ENCODE results near the gene GHDC. TPM values are rescaled to one million over a fixed set of nuclear protein-coding genes. Genes with fewer than 3 reads are reported as not detected.
"Not testable (repeated sequence)": the region's sequence is repeated elsewhere in the genome, so short reads cannot be mapped to it uniquely, and the experiment has no call there.

Gene GHDC
- total RNA-seq, 1 donor from 2014 or later, result 5.3 TPM

DNA sequence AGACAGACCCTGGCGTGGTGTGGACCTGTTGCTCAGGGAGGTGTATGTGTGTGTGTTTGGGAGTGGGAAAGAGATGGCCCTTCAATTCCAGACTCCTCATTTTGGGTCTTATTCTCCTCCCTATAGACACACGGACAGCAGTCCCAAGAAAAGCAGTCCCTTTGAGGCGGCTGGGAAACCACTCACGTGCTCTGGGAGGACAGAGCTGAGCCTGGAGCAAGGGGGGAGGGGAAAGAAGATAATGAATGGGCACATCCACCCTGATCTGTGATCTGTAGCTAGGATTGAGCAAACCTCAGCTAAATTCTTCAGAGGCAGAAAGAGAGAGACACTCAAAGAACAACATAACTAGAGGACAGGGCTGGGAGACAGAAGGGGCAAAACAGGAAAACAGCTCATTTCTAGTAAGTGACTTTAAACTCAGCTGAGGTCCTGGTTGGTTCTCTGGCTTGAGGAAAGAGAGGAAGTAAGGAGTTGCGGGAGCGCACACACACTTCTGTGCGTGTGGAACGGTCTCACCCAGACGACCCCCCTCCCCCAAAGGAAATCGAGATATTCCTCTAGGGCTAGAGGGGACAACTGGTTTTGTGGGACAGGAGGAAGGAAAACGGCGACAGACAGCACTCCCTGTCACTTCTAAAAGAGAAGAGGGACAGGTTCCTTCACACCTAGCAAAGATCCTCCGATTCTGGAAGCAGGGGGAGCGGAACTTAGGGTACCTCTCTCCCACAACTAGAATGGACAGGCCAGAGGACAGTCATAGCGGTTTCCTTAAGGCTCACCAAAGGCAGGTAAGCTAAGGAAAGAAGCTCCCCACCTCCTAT lies 40.2 kb downstream of the GHDC start:
- H3K27ac Mint-ChIP-seq (ENCODE audit: unreplicated experiment), result peak overlapping the region; percentile 90
- peaks cover 2% of the 10 kb centered on the region for H3K27me3 Mint-ChIP-seq (ENCODE audit: unreplicated experiment)
- TF ChIP-seq CTCF (IDR thresholded peaks at IDR 0.05; ENCODE audit: partially characterized antibody, unreplicated experiment), result no peak
- no peaks in the 10 kb centered on the region for H3K36me3 Mint-ChIP-seq (ENCODE audit: unreplicated experiment)
- DNase-seq, result no peak
- peaks cover 8% of the 10 kb centered on the region for H3K4me1 Mint-ChIP-seq (ENCODE audit: low read depth, unreplicated experiment)
- H3K4me3 Mint-ChIP-seq (ENCODE audit: unreplicated experiment), result peak overlapping the region; percentile 99
- peaks cover 4% of the 10 kb centered on the region for H3K9me3 Mint-ChIP-seq (ENCODE audit: unreplicated experiment)

DNA sequence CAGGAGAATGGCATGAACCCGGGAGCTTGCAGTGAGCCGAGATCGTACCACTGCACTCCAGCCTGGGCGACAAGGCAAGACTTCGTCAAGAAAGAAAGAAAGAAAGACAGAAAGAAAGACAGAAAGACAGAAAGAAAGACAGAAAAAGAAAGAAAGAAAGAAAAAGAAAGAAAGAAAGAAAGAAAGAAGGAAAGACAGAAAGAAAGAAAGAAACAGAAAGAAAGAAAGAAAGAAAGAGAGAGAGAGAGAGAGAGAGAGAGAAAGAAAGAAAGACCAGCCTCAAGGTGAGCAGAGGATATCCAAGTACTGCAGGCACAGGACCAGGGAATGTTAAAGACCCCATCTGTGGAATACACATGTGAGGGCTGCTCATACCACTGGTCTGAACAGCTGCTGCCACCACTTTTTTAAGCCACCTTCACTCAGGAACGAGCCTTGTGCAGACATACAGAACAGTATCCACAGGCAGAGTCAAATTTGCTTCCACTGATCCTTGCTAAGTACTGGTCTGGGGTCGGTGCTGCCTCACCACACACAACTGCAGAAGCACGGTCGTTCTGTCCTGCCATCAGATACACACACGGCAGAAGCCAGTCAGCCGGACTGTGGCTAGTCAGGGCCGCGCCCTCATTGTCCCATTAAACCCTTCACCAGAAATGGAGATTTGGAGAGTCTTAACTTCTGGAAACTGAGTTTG lies 47.2 kb downstream of the GHDC start:
- H3K36me3 Mint-ChIP-seq (ENCODE audit: unreplicated experiment), result no peaks in the 10 kb centered on the region
- no peak for DNase-seq
- H3K4me1 Mint-ChIP-seq (ENCODE audit: low read depth, unreplicated experiment), result peaks cover 11% of the 10 kb centered on the region
- no peaks in the 10 kb centered on the region for H3K9me3 Mint-ChIP-seq (ENCODE audit: unreplicated experiment)
- H3K27me3 Mint-ChIP-seq (ENCODE audit: unreplicated experiment), result peaks cover 2% of the 10 kb centered on the region
- no peak overlapping the region for H3K27ac Mint-ChIP-seq (ENCODE audit: unreplicated experiment)
- H3K4me3 Mint-ChIP-seq (ENCODE audit: unreplicated experiment), result no peak overlapping the region
- no peak for TF ChIP-seq CTCF (IDR thresholded peaks at IDR 0.05; ENCODE audit: partially characterized antibody, unreplicated experiment)

GRCh38 chr17:42143138-42143537 lies 51.2 kb downstream of the GHDC start:
- H3K4me3 Mint-ChIP-seq (ENCODE audit: unreplicated experiment); H3K27ac Mint-ChIP-seq (ENCODE audit: unreplicated experiment); H3K9me3 Mint-ChIP-seq (ENCODE audit: unreplicated experiment): not testable (repeated sequence)

GRCh38 chr17:42142371-42142896 lies 51.9 kb downstream of the GHDC start:
- no peak for DNase-seq
- no peaks in the 10 kb centered on the region for H3K9me3 Mint-ChIP-seq (ENCODE audit: unreplicated experiment)
- H3K27ac Mint-ChIP-seq (ENCODE audit: unreplicated experiment), result no peak overlapping the region
- H3K4me3 Mint-ChIP-seq (ENCODE audit: unreplicated experiment), result no peak overlapping the region
- no peak for TF ChIP-seq CTCF (IDR thresholded peaks at IDR 0.05; ENCODE audit: partially characterized antibody, unreplicated experiment)
- H3K27me3 Mint-ChIP-seq (ENCODE audit: unreplicated experiment), result peaks cover 2% of the 10 kb centered on the region
- H3K36me3 Mint-ChIP-seq (ENCODE audit: unreplicated experiment), result no peaks in the 10 kb centered on the region
- H3K4me1 Mint-ChIP-seq (ENCODE audit: low read depth, unreplicated experiment), result peaks cover 26% of the 10 kb centered on the region

More at GRCh38 chr17:42143138-42143537, 51.2 kb downstream of the GHDC start:
- H3K27me3 Mint-ChIP-seq (ENCODE audit: unreplicated experiment); DNase-seq; H3K36me3 Mint-ChIP-seq (ENCODE audit: unreplicated experiment): not testable (repeated sequence)
- H3K4me1 Mint-ChIP-seq (ENCODE audit: low read depth, unreplicated experiment), result peaks cover 26% of the 10 kb centered on the region

GRCh38 chr17:42141382-42141781 lies 52.9 kb downstream of the GHDC start:
- H3K4me3 Mint-ChIP-seq (ENCODE audit: unreplicated experiment), result no peak overlapping the region
- H3K4me1 Mint-ChIP-seq (ENCODE audit: low read depth, unreplicated experiment), result peaks cover 24% of the 10 kb centered on the region
- no peak for TF ChIP-seq CTCF (IDR thresholded peaks at IDR 0.05; ENCODE audit: partially characterized antibody, unreplicated experiment)
- no peak for DNase-seq
- H3K27ac Mint-ChIP-seq (ENCODE audit: unreplicated experiment), result no peak overlapping the region
- no peaks in the 10 kb centered on the region for H3K36me3 Mint-ChIP-seq (ENCODE audit: unreplicated experiment)
- no peaks in the 10 kb centered on the region for H3K27me3 Mint-ChIP-seq (ENCODE audit: unreplicated experiment)
- no peaks in the 10 kb centered on the region for H3K9me3 Mint-ChIP-seq (ENCODE audit: unreplicated experiment)

DNA sequence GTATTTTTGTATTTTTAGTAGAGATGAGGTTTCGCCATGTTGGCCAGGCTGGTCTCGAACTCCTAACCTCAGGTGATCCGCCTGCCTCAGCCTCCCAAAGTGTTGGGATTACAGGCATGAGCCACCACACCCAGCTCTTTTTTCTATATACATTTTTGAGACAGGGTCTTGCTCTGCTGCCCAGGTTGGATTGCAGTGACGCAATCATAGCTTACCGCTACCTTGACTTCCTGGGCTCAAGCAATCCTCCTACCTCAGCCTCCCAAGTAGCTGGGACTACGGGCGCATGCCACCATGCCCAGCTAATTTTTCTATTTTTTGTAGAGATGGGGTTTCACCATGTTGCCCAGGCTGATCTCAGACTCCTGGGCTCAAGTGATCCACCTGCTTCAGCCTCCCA lies 53.6 kb downstream of the GHDC start:
- H3K9me3 Mint-ChIP-seq (ENCODE audit: unreplicated experiment); H3K4me3 Mint-ChIP-seq (ENCODE audit: unreplicated experiment); H3K27me3 Mint-ChIP-seq (ENCODE audit: unreplicated experiment); H3K36me3 Mint-ChIP-seq (ENCODE audit: unreplicated experiment); H3K27ac Mint-ChIP-seq (ENCODE audit: unreplicated experiment); DNase-seq: not testable (repeated sequence)
- peaks cover 24% of the 10 kb centered on the region for H3K4me1 Mint-ChIP-seq (ENCODE audit: low read depth, unreplicated experiment)
